ENCODE measurements around the gene CLDN17.

The CLDN17 gene

GRCh38 chr21:30166705-30167104 lies at the start of gene CLDN17:
TSS of gene CLDN17 (minus strand) at chr21:30166805. CDS start at chr21:30166617, 188 bp downstream.
- DNase-seq (ENCODE audit: low read depth in 3 of 3): no peak

- DNase-seq (ENCODE audit: low read depth in 3 of 3): no peak
Measured at GRCh38 chr21:30216041-30216723, 49.6 kb upstream of the CLDN17 start, which contains the start of gene CLDN8. TSS of gene CLDN8 (minus strand) at chr21:30216097. CDS start at chr21:30215925, 172 bp downstream.

DNA sequence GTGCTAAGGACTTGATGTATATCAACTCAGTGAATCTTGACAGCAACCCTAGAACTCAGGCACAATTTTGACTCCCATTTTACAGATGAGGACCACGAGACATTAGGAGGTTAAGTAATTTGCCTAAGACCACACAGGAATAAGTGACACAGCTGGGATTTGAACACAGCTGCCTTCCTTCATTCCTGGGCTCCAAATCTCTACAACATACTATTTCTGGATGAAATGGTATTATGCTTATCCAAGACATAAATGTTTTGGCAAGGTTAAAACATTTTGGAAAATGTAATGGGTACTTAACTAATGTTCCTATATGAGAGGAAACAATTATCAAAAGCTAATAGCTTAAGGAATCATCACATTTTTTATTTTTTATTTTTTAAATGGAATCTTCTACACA lies 44.5 kb upstream of the CLDN17 start:
- DNase-seq (ENCODE audit: low read depth in 3 of 3): no peak

- no peak for DNase-seq (ENCODE audit: low read depth in 3 of 3)
Measured at GRCh38 chr21:30209601-30210000, 43.0 kb upstream of the CLDN17 start.

DNA sequence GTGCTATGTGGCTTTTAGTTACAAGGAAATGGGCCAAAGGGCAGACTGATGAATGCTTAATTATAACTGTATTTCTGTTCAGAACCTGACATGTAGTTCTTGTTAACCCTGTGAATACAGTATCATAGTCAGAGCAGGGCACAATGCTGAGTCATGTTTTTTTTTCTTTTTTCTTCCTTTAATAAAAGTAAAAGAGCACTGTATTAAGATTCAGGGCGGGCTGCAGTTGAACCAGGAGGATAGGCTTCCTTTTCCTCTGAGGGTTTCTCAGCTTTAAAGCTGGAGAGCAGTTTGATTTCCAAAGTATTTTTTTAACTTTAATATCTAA lies 40.6 kb upstream of the CLDN17 start:
- DNase-seq (ENCODE audit: low read depth in 3 of 3): no peak

DNA sequence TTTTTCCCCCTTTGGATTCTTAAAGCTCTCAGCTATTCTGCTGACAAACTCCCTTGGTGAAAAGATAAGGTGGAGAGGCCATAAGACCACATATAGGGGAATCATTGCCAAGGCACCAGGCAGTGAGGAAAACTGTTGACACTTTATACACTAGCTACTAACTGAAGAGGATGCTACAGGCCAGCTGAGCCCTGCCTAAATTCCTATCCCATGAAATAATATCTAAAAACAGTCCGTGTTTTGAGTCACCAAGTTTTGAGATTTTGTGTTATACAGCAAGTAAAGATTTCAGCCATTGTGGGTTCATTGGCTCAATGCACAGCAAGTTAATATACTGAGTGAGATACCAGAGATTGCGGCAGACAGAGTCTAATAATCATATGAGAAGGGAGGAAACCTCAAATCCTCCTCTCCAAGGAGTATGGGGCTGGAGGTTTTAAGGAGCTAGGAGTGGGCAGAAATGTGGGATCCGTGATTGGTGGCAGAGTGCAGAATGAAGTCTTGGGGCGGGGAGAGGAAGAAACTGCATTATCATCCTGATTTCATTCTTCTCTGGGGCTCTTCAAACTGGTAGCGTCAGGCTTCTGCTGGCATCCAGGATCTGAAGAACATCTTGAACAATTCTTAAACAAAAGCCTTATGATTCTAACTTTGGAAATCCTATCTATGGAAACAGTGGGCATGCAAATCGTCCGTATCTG lies 40.1 kb upstream of the CLDN17 start:
- no peak for DNase-seq (ENCODE audit: low read depth in 3 of 3)

DNA sequence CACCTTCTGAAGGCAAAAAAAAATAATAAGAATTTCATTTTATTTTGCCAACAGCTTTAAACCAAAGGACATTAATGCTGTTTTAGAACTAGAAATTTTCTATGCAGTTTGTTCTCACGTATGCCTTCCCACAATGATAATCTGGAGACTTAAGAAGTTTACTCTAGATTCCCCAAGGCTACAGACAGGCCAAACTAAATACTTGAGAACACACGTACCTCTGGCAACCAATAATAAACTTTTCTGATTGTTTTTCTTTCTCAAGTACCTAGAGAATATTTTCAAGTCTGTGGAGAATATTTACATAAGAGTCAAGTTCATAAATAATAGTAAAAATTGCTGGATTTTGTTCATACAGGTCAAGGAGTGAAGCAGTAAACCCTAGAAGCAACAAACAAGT lies 33.4 kb upstream of the CLDN17 start:
- DNase-seq (ENCODE audit: low read depth in 3 of 3): no peak

DNA sequence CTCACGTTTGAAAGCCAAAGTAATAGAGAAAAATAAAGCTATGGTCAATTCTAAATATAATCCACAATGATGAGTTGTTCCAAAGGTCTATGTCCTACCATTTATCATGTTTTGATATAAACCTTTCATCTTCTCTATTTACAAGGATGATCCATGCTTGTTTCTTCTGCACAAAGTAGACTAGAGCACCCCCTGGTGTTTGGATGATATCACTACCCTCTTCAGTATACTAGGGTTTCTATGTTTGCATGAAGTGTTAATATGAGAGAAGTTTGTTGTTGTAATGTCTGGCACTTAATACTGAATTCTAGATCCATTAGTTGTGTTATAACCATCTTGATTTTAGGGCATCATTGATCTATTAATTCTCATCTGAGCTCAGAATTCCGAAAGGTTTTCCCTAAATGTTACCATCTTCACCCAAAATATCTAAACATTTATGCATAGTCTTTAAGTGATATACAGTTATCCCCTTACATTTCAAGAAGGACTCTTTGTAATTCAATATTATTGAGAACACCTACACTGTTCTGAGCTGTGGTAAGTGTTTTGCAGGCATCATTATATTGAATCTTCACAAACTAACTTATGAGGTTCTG lies 28.2 kb upstream of the CLDN17 start:
- peak in 1 of 3 donors; percentile 11 for DNase-seq (ENCODE audit: low read depth in 3 of 3)

- DNase-seq (ENCODE audit: low read depth in 3 of 3): no peak
Measured at GRCh38 chr21:30193201-30193600, 26.6 kb upstream of the CLDN17 start.

GRCh38 chr21:30190554-30190953 lies 23.9 kb upstream of the CLDN17 start:
- DNase-seq (ENCODE audit: low read depth in 3 of 3): no peak

DNA sequence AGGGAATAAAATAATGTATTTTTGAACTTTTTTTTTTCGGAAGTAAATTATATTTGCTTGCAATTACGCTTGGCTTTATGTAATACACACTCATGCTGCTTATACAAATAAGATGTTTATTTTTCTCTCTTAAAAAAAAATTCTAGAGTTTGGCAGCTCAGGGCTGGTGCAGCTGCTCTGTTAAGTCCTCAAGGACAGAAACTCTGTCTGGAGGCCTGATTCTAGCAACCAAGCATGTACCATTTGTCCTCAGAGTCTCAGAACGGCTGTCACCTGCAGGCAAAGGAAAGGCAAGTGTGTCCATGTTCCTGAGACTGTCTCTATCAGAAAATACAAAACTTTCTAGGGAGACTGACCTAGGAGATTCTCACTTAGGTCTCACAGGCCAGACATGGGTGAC lies 23.2 kb upstream of the CLDN17 start:
- no peak for DNase-seq (ENCODE audit: low read depth in 3 of 3)

DNA sequence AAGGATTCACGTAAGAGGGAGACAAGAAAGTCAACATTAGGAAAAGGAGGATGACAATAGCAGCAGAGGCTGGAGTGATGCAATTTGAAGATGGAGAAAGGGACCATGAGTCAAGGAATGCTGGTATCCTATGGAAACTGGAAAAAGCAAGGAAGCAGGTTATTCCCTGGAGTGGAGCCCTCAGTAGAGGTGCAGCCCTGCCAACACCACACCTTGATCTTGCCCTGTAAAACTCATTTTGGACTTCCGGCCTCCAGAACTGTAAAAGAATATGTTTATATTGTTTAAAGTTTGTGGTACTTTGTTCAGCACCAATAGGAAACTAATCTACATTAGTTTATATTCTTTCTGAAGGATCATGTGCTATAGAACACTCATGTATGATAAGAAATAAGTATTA lies 19.6 kb upstream of the CLDN17 start:
- no peak for DNase-seq (ENCODE audit: low read depth in 3 of 3)

- DNase-seq (ENCODE audit: low read depth in 3 of 3): no peak
Measured at GRCh38 chr21:30168086-30168485, 1.5 kb upstream of the CLDN17 start.

DNA sequence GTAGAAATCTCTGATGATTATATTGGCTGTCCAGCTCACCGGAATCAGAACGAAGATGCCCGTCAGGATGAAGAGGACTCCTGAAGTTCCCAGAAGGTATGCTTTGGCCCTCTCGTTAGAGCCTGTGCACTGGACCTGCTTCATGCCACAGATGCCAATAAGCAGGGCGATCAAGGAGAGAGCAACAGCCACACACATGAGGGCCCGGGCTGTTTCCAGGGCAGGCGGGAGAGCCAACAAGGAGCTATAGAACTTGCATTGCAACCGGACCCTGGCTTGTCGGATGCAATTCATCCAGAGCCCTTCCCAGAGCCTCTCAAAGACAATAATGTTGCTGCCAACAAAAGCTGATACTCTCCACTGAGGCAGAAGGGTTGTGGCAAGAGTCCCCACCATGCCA lies 434 bp downstream of the CLDN17 start:
- no peak for DNase-seq (ENCODE audit: low read depth in 3 of 3)

GRCh38 chr21:30164796-30165195 lies 1.8 kb downstream of the CLDN17 start:
- no peak for DNase-seq (ENCODE audit: low read depth in 3 of 3)

- no peak for DNase-seq (ENCODE audit: low read depth in 3 of 3)
Measured at GRCh38 chr21:30153697-30154340, 12.8 kb downstream of the CLDN17 start.

DNA sequence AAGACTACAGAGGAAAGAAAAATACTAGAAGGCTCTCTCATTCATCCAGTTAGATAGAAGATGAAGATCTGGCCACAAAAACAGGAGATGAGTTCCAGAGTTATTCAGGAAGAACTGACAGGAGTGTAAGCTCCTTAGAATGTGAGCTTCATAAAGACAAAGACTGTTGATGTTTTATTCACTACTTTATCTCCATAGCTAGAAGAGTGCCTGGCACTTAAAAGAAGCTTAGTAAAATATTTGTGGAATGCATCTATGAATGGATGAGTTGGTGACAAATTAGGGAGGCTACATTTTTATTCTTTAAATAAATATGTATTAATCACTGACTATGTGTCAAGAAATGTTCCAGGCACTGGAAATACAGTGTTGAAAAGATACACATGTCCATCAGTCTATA lies 13.8 kb downstream of the CLDN17 start:
- no peak for DNase-seq (ENCODE audit: low read depth in 3 of 3)

DNA sequence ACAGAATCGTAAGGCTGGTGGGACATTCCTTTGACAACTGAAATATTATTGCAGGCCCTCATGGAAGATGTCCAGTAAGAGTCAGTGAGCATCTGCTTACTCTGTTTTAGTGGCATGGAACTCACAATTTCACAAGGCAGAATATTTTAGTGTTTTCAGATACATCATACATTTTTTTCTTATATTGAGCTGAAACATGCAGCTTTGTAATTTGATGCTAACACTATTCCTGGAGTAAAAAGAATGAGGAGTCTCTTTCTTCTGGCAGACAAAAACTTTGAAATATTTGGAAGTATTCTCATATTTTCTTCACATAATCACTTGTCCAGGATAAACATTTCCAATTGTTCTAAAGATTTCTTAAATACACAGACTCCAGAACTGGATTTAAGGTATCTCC lies 17.7 kb downstream of the CLDN17 start:
- DNase-seq (ENCODE audit: low read depth in 3 of 3): no peak

DNA sequence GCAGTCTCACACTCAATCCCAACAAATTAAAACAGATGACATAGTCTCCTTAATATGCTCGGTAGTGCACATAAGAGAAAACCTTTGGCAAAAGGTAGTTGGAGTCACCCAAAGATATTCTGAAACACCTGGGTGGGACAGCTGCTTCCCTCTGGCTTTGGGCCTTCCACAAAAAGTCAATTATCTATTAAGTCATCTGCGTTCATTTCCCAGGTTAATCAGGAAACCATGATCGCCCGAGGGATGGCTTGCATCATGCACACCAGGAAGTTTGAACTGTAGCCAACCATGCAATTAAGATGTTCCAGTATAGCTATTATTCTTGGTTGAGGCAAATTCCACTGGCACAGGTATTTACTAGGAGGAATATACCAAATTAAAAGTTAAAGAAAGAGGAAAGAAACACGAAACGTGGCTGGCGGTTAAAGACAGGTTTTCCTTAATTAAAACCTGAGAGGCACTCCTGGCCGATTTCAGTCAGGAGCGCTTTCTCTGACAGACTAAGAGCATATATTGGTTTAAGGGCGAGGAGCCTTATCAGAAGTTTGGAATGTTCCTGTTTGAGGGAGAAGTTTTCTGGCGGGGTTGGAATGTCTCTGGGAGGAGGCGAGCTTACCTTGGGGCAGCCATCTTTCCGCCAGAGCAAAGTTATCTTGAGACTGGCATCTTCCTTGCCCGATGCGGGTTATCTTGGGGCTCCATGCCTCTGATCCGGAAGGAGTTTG lies 19.9 kb downstream of the CLDN17 start:
- no peak for DNase-seq (ENCODE audit: low read depth in 3 of 3)

GRCh38 chr21:30138483-30138882 lies 28.1 kb downstream of the CLDN17 start:
- no peak for DNase-seq (ENCODE audit: low read depth in 3 of 3)

DNA sequence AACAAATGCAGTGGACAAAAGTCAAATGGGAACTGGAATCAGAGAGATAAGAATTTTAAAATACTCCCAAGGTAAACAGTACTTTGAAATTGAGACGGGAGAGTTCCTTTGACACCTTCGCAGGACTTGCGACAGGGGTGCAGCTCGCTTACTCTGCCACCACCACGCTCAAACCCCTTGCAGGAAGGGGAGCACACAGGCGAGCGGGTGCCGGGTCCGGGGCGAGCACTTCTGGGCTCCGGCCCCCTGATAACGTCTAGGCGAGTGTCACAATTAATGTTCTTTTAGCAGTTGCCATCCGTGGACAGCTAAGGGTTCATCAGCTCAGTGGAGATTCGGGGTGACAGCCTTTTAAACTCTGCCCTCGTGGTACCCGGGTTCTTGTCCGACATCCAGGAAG lies 37.4 kb downstream of the CLDN17 start:
- DNase-seq (ENCODE audit: low read depth in 3 of 3): no peak

GRCh38 chr21:30126576-30126975 lies 40.0 kb downstream of the CLDN17 start:
- DNase-seq (ENCODE audit: low read depth in 3 of 3): no peak
